ENCODE data around the gene C1GALT1.

- TF ChIP-seq, protein P1, sequence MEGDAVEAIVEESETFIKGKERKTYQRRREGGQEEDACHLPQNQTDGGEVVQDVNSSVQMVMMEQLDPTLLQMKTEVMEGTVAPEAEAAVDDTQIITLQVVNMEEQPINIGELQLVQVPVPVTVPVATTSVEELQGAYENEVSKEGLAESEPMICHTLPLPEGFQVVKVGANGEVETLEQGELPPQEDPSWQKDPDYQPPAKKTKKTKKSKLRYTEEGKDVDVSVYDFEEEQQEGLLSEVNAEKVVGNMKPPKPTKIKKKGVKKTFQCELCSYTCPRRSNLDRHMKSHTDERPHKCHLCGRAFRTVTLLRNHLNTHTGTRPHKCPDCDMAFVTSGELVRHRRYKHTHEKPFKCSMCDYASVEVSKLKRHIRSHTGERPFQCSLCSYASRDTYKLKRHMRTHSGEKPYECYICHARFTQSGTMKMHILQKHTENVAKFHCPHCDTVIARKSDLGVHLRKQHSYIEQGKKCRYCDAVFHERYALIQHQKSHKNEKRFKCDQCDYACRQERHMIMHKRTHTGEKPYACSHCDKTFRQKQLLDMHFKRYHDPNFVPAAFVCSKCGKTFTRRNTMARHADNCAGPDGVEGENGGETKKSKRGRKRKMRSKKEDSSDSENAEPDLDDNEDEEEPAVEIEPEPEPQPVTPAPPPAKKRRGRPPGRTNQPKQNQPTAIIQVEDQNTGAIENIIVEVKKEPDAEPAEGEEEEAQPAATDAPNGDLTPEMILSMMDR (IDR thresholded peaks at IDR 0.05): no peak
- no peak for TF ChIP-seq POLR2A (IDR thresholded peaks at IDR 0.05)
Measured at GRCh38 chr7:7290429-7291122, 108.2 kb downstream of the C1GALT1 start.

Measured in adrenal gland (tissue), 5 donors.